ENCODE data around the gene TTI1. TPM values are rescaled to one million over a fixed set of nuclear protein-coding genes. Genes with fewer than 3 reads are reported as not detected.

TTI1 gene
- polyA plus RNA-seq (2012; ENCODE audit: missing spikeins): 17.6 TPM

DNA sequence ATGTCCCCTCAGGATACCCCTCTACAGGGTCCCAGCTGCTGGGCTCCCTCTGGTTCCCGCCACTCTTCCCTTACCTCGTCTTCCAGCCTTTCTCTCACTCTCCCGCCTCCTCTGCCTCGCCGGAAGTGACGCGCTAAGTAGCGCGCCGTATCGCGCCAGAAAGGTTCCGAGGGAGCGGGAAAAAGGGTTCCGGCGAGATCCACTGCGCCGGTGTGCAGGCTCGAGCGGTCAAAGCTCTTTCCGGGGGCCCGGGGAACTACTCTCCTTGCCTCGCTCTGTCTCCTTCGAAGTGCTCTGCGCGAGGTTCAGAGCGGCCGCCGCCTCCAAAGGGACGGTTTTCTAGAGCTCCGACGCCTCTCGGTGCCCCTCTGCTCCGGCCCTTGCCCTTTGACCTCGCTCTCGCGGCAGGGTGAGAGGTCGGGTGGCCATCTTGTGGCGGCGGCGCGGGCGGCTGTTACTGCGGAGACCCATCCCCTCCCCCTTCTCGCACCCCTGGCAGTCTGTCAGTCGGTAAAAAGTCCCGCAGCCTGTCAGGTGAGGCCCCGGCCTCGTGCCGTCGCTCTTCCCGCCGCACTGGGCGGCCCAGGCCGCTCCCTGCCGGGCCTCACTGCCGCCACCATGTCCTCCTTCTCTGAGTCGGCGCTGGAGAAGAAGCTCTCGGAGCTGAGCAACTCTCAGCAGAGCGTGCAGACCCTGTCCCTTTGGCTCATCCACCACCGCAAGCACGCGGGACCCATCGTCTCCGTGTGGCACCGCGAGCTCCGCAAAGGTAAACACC, at the start of gene TTI1, which contains the start of gene RPRD1B:
Gene TTI1 (minus strand): TSS at position 127 of the 778 bp plus-strand sequence. CDS start 19,640 bp downstream, outside the sequence.
Gene RPRD1B (plus strand): TSS at position 417 of the 778 bp plus-strand sequence. CDS start 202 bp downstream, at position 619.
- TF ChIP-seq TAF1 (IDR thresholded peaks at IDR 0.05; ENCODE audit: borderline replicate concordance, low read depth, low read length) (peak; percentile 79), POLR2A (IDR thresholded peaks at IDR 0.05; ENCODE audit: low read depth, low read length) (peak; percentile 85; the same call in 1 of the 2 replicates), POLR2AphosphoS5 (IDR thresholded peaks at IDR 0.05; ENCODE audit: low read depth, low read length) (peak; percentile 75)
- peak; percentile 78 for DNase-seq (ENCODE audit: insufficient read length)
- FAIRE-seq: peak; percentile 98

- FAIRE-seq (no peak), DNase-seq (ENCODE audit: insufficient read length) (no peak)
- no peak for TF ChIP-seq POLR2AphosphoS5 (IDR thresholded peaks at IDR 0.05; ENCODE audit: low read depth, low read length)
- no peak for TF ChIP-seq POLR2A (IDR thresholded peaks at IDR 0.05; ENCODE audit: low read depth, low read length)
- TF ChIP-seq TAF1 (IDR thresholded peaks at IDR 0.05; ENCODE audit: borderline replicate concordance, low read depth, low read length): no peak
Observed at GRCh38 chr20:38082894-38083293, 49.6 kb upstream of the TTI1 start.

DNA sequence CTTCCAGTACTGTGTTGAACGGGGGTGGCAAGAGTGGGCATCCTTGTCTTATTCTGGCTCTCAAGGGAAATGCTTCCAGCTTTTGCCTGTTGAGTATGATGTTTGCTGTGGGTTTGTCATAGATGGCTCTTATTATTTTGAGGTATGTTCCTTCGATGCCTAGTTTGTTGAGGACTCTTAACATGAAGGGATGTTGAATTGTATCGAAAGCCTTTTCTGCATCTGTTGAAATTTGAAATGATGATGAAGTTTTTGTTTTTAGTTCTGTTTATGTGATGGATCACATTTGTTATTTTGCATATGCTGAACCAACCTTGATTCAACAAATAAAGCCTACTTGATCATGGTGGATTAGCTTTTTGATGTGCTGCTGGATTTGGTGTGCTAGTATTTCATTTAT, 48.3 kb upstream of the TTI1 start:
- FAIRE-seq (no peak), DNase-seq (ENCODE audit: insufficient read length) (no peak)
- no peak for TF ChIP-seq POLR2A (IDR thresholded peaks at IDR 0.05; ENCODE audit: low read depth, low read length)
- TF ChIP-seq POLR2AphosphoS5 (IDR thresholded peaks at IDR 0.05; ENCODE audit: low read depth, low read length): no peak
- no peak for TF ChIP-seq TAF1 (IDR thresholded peaks at IDR 0.05; ENCODE audit: borderline replicate concordance, low read depth, low read length)

GRCh38 chr20:38079353-38079752, 46.1 kb upstream of the TTI1 start:
- no peak for DNase-seq (ENCODE audit: insufficient read length)
- no peak for FAIRE-seq
- no peak for TF ChIP-seq POLR2A (IDR thresholded peaks at IDR 0.05; ENCODE audit: low read depth, low read length)
- TF ChIP-seq TAF1 (IDR thresholded peaks at IDR 0.05; ENCODE audit: borderline replicate concordance, low read depth, low read length): no peak
- TF ChIP-seq POLR2AphosphoS5 (IDR thresholded peaks at IDR 0.05; ENCODE audit: low read depth, low read length): no peak

GRCh38 chr20:38078084-38078483, 44.8 kb upstream of the TTI1 start:
- no peak for TF ChIP-seq POLR2A (IDR thresholded peaks at IDR 0.05; ENCODE audit: low read depth, low read length)
- FAIRE-seq: no peak
- DNase-seq (ENCODE audit: insufficient read length): no peak

GRCh38 chr20:38076548-38076947, 43.3 kb upstream of the TTI1 start:
- DNase-seq (ENCODE audit: insufficient read length) (no peak), FAIRE-seq (no peak)
- no peak for TF ChIP-seq POLR2A (IDR thresholded peaks at IDR 0.05; ENCODE audit: low read depth, low read length)
- no peak for TF ChIP-seq TAF1 (IDR thresholded peaks at IDR 0.05; ENCODE audit: borderline replicate concordance, low read depth, low read length)
- no peak for TF ChIP-seq POLR2AphosphoS5 (IDR thresholded peaks at IDR 0.05; ENCODE audit: low read depth, low read length)

GRCh38 chr20:38075161-38075998, 42.1 kb upstream of the TTI1 start:
- DNase-seq (ENCODE audit: insufficient read length) (no peak), FAIRE-seq (no peak)
- TF ChIP-seq TAF1 (IDR thresholded peaks at IDR 0.05; ENCODE audit: borderline replicate concordance, low read depth, low read length) (no peak), POLR2A (IDR thresholded peaks at IDR 0.05; ENCODE audit: low read depth, low read length) (no peak), POLR2AphosphoS5 (IDR thresholded peaks at IDR 0.05; ENCODE audit: low read depth, low read length) (no peak)

GRCh38 chr20:38073307-38074071, 40.2 kb upstream of the TTI1 start:
- DNase-seq (ENCODE audit: insufficient read length): no peak
- FAIRE-seq: peak; percentile 40
- TF ChIP-seq POLR2A (IDR thresholded peaks at IDR 0.05; ENCODE audit: low read depth, low read length) (no peak), POLR2AphosphoS5 (IDR thresholded peaks at IDR 0.05; ENCODE audit: low read depth, low read length) (no peak), TAF1 (IDR thresholded peaks at IDR 0.05; ENCODE audit: borderline replicate concordance, low read depth, low read length) (no peak)

GRCh38 chr20:38072898-38073297, 39.6 kb upstream of the TTI1 start:
- FAIRE-seq (no peak), DNase-seq (ENCODE audit: insufficient read length) (no peak)
- TF ChIP-seq POLR2AphosphoS5 (IDR thresholded peaks at IDR 0.05; ENCODE audit: low read depth, low read length) (no peak), TAF1 (IDR thresholded peaks at IDR 0.05; ENCODE audit: borderline replicate concordance, low read depth, low read length) (no peak), POLR2A (IDR thresholded peaks at IDR 0.05; ENCODE audit: low read depth, low read length) (no peak)

DNA sequence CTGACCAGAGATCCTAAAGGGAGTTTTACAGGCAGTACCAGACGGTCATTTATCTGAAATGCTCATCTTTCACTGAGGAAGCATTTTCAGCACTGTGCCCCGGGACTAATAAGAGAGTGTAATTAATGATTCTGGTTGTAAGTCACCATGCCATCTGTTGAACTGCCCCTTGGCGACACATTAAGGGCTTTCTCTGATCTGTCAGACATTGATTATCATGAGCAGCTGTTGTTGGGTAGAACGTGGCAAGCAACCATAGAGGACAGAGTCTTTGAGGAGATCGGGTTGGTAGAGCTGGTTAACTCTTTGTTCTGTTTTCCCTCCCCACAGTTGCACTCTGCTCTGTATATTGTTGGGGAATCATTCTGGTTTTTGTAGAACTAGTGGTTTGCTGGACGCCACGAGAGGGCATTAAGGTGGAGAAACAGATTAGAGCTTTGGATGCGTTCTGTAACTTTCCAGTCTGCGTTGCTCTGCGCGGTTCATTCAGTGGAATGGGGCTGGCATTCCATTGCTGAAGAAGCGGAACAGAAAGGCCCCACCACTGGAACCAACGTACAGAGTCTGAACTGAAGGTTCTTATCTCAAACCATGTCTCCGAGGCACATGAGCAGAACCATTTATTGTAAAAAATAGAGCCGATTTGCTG, 34.6 kb upstream of the TTI1 start:
- TF ChIP-seq POLR2AphosphoS5 (IDR thresholded peaks at IDR 0.05; ENCODE audit: low read depth, low read length): no peak
- 0 out of 2 replicates have a peak, but pooled peaks have one; percentile 31 for TF ChIP-seq POLR2A (IDR thresholded peaks at IDR 0.05; ENCODE audit: low read depth, low read length)
- DNase-seq (ENCODE audit: insufficient read length): no peak
- FAIRE-seq: no peak

Measured in GM12892 (cell line).